Pancreas (tissue), 10 donors: ENCODE data around the gene CDC73. TPM values are rescaled to one million over a fixed set of nuclear protein-coding genes. Genes with fewer than 3 reads are reported as not detected.

Experiments
- ATAC-seq, 4 donors: fragments of 200-7000 bp; cut with Tn5 transposase; one replicate each; pipeline versions ENCODE4 v1.8.0 to v1.9.1; 2020; ENCODE audit warnings: mild to moderate bottlenecking in 4 of 4, moderate library complexity in 4 of 4
- DNase-seq, 6 donors: peaks; one replicate each; pipeline ENCODE4 v3.0.0-alpha.2; 2020
- FAIRE-seq: peaks from 2 replicates; lab custom pipeline; 2012; peaks lifted over from hg19 to GRCh38; lab: Jason Lieb, UNC
- H3K27ac ChIP-seq, 4 donors: fragments of 200-600 bp; sonication (generic); 1 replicate in 3 of 4; 2 replicates in 1 of 4; pipeline versions ENCODE4 v1.5.0 to v1.8.0; 2020
- H3K27me3 ChIP-seq, 4 donors: fragments of 200-600 bp; one replicate each; pipeline ENCODE4 v1.8.0; 2021
- H3K36me3 ChIP-seq, 3 donors: fragments of 200-600 bp; sonication (generic) in 1 of 3; one replicate each; pipeline versions ENCODE4 v1.5.0 to v1.8.0; 2020 to 2021
- H3K4me1 ChIP-seq, 3 donors: fragments of 200-600 bp; one replicate each; pipeline ENCODE4 v1.8.0; 2021
- H3K4me3 ChIP-seq, 4 donors: fragments of 200-600 bp; sonication (generic) in 2 of 4; one replicate each; pipeline versions ENCODE4 v1.5.0 to v1.8.0; 2020 to 2021
- H3K9me3 ChIP-seq, 4 donors: fragments of 200-600 bp; one replicate each; pipeline ENCODE4 v1.8.0; 2021
- WGBS, 2 donors: extraction: QIAGEN DNeasy Blood & Tissue Kit; methylation state at CpG; one replicate each; pipeline ENCODE4 v1.1.7; 2013; 5-methylcytosine and 5-hydroxymethylcytosine counted together
- intact Hi-C, 3 donors: fragments of 100-400 bp; cut with DNase I; formaldehyde crosslinking; loops; one replicate each; pipeline versions ENCODE4 v1.11.1 to v1.14.2; 2022
- microRNA-seq, 2 donors: library from miRNA; unstranded; fragments of <30 nt; microRNA quantifications; one replicate each; pipeline versions ENCODE4 to v1.1.0, GENCODE V29; 2019 to 2020
- polyA plus RNA-seq, 2 donors: library from polyadenylated mRNA; stranded (reverse); fragments of 200-250 nt; gene quantifications; one replicate each; pipeline ENCODE4 v1.2.3, GENCODE V29; 2013
- total RNA-seq, 6 donors: library from RNA; stranded (reverse); fragmentation: NEBNext Ultra II Directional in 4 of 6; extraction: Animal tissue kit (Norgen Biotek cat#: 25700) in 4 of 6; gene quantifications; one replicate each; pipeline versions ENCODE4 v1.2.1 to v1.2.4, GENCODE V29; 2021 to 2023
- TF ChIP-seq, protein P1 (sequence below), 4 donors: fragments of 200-600 bp; sonication (generic) in 3 of 4; IDR thresholded peaks; one replicate each; pipeline versions ENCODE4 v1.5.0 to v1.8.0; 2021; ENCODE audit warnings: antibody characterized with exemption in 4 of 4
- donor health status: healthy with polysubstance abuse.
- donor health status: DM: no; HTN: no; CAD: no; lungs with moderate emphysema.
- donor health status: DM: no; HTN: no; CAD: no.
- donor health status: control.
- donor health status: control.
- donor health status: Bipolar disorder and iron deficiency.
- donor health status: DM: yes; HTN: yes; CAD: no.
- donor health status: DM: no; HTN: no; CAD: no.
- donor health status: DM: no; HTN: no; CAD: no.
- donor health status: DM: yes; HTN: yes; CAD: no.

Gene CDC73
- total and polyA plus RNA-seq, 8 donors, result 3.4 to 33.7 (median 21.7) TPM

DNA sequence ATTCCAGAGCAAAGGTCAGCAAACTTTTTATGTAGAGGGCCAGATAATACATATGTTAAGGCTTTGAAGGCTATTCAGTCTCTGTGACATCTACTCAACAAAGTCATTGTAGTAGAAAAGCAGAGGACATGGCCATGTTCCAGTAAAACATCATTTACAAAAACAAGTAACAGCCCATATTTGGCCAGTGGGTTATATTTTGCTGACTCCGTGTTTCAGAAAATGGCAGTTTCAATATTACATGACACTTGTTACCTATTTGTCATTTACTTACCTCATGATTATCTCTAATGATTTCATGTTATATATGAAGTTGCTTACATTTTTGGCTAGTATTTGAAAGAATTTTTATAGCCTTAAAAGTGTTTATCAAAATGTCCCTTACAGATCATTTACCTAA lies 182.0 kb downstream of the CDC73 start:
- Histone ChIP-seq H3K4me3 (no peak overlapping the region), H3K27ac (no peak overlapping the region), H3K4me1 (no peaks in the 10 kb centered on the region), H3K36me3 (no peaks in the 10 kb centered on the region), H3K9me3 (no peaks in the 10 kb centered on the region), H3K27me3 (no peaks in the 10 kb centered on the region)
- ATAC-seq, result no peak
- TF ChIP-seq, protein P1, sequence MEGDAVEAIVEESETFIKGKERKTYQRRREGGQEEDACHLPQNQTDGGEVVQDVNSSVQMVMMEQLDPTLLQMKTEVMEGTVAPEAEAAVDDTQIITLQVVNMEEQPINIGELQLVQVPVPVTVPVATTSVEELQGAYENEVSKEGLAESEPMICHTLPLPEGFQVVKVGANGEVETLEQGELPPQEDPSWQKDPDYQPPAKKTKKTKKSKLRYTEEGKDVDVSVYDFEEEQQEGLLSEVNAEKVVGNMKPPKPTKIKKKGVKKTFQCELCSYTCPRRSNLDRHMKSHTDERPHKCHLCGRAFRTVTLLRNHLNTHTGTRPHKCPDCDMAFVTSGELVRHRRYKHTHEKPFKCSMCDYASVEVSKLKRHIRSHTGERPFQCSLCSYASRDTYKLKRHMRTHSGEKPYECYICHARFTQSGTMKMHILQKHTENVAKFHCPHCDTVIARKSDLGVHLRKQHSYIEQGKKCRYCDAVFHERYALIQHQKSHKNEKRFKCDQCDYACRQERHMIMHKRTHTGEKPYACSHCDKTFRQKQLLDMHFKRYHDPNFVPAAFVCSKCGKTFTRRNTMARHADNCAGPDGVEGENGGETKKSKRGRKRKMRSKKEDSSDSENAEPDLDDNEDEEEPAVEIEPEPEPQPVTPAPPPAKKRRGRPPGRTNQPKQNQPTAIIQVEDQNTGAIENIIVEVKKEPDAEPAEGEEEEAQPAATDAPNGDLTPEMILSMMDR (IDR thresholded peaks at IDR 0.05), result no peak
- intact Hi-C loops, result no loop called here
- FAIRE-seq, result no peak
- 83 to 89% methylated on average over 1 of the region's 1 CpG for WGBS, 2 donors
- DNase-seq, result no peak

Small RNA genes within 50 kb of the gene (microRNA-seq; reads per million reads assigned to microRNA genes)
- 0.29 to 0.77 reads per million in 2 donors for gene MIR1278

Other genes with a start within 250 kb of the CDC73 start
- gene UCHL5, start 62.7 kb upstream of the CDC73 start, total RNA-seq, result 10 to 100 TPM; 14.8 to 26.8 (median 17.8) TPM
- gene UCHL5, start 62.7 kb upstream of the CDC73 start, polyA plus RNA-seq, result 10 to 100 TPM in 1 of 2 donors, 1 to 10 TPM in 1; 9.8 to 13.5 TPM
- gene RO60, start 62.4 kb upstream of the CDC73 start, total RNA-seq, result 10 to 100 TPM; 14.0 to 31.3 (median 22.7) TPM
- 1 to 10 TPM; 4.3 to 5.1 TPM for gene RO60, start 62.4 kb upstream of the CDC73 start, polyA plus RNA-seq
- 10 to 100 TPM in 1 of 6 donors, 1 to 10 TPM in 5; 4.1 to 12.9 (median 7.6) TPM for gene GLRX2, start 16.6 kb upstream of the CDC73 start, total RNA-seq
- 1 to 10 TPM; 5.2 to 5.3 TPM for gene GLRX2, start 16.6 kb upstream of the CDC73 start, polyA plus RNA-seq
- under 1 TPM; 0.20 to 0.76 (median 0.34) TPM for gene B3GALT2, start 64.6 kb downstream of the CDC73 start, total RNA-seq
- under 1 TPM; 0.27 to 0.99 TPM for gene B3GALT2, start 64.6 kb downstream of the CDC73 start, polyA plus RNA-seq